HCT116 (cell line): ENCODE data around the gene ARL5A. TPM values are rescaled to one million over a fixed set of nuclear protein-coding genes. Genes with fewer than 3 reads are reported as not detected.

ENCODE experiments used
- ATAC-seq: fragments of 200-7000 bp; cut with Tn5 transposase; 2 replicates; pipeline ENCODE4 v1.9.1; 2020; ENCODE audit warnings: mild to moderate bottlenecking, moderate library complexity
- BruUV-seq: library from RNA; stranded (reverse); fragments of 400-500 nt; replicated peaks from 2 replicates; lab custom pipeline; 2021; lab: Mats Ljungman, UMichigan
- CTCF ChIA-PET: fragments of 300-600 bp; sonication (Branson Sonifier 250); formaldehyde crosslinking; loops from one replicate; lab custom pipeline; 2021; ENCODE audit warnings: antibody characterized with exemption; lab: Charles Lee
- POLR2A ChIA-PET: fragments of 300-600, 350-600 bp; sonication (Branson Sonifier 250); formaldehyde crosslinking; loops from one replicate; lab custom pipeline; 2021; ENCODE audit warnings: antibody characterized with exemption; lab: Charles Lee
- RAD21 ChIA-PET, 2 experiments: fragments of 300-600 bp; sonication (Branson Sonifier 250); formaldehyde crosslinking; loops; one replicate each; lab custom pipeline; 2023; ENCODE audit warnings: low total read pairs in 2 of 2; ENCODE audit not compliant: uncharacterized antibody in 2 of 2, unreplicated experiment in 2 of 2, low non-redundant PET in 1 of 2; lab: Charles Lee
- DNase-seq: peaks from one replicate; pipeline ENCODE4 v3.0.0-alpha.2; 2010; ENCODE audit warnings: low read depth, low spot score
- H2AFZ ChIP-seq: fragments of 200-600 bp; shearing (Covaris generic), sonication (generic); 2 replicates; pipeline ENCODE4 v1.6.1; 2017; ENCODE audit warnings: low read depth, mixed run types, mixed read lengths, antibody characterized with exemption, low read length; ENCODE audit not compliant: poor library complexity, severe bottlenecking
- H3K27ac ChIP-seq: 2 replicates; pipeline ENCODE4 v1.5.1; 2012; ENCODE audit warnings: low read depth, low read length
- H3K27me3 ChIP-seq: fragments of 200-600 bp; sonication (generic); 2 replicates; pipeline ENCODE4 v1.6.1; 2016; ENCODE audit warnings: mixed run types, low read length, mixed read lengths; ENCODE audit not compliant: insufficient read depth
- H3K36me3 ChIP-seq, 2 experiments: fragments of 200-500 bp in 1 of 2; fragments of 200-600 bp in 1 of 2; sonication (Bioruptor generic) in 1 of 2; sonication (generic) in 1 of 2; 2 replicates each; pipeline versions ENCODE4 v1.5.1 to v1.6.1; 2014 to 2016; ENCODE audit warnings: low read length in 2 of 2, inconsistent platforms in 1 of 2, mixed read lengths in 1 of 2, mixed run types in 1 of 2; ENCODE audit not compliant: insufficient read depth in 2 of 2, control insufficient read depth in 1 of 2
- H3K4me1 ChIP-seq, 2 experiments: fragments of 200-600 bp in 1 of 2; sonication (generic) in 1 of 2; 2 replicates each; pipeline versions ENCODE4 v1.5.1 to v1.6.1; 2012 to 2017; ENCODE audit warnings: low read length in 2 of 2, inconsistent platforms in 1 of 2, mild to moderate bottlenecking in 1 of 2, mixed read lengths in 1 of 2, mixed run types in 1 of 2, moderate library complexity in 1 of 2; ENCODE audit not compliant: insufficient read depth in 2 of 2, control insufficient read depth in 1 of 2
- H3K4me2 ChIP-seq: fragments of 200-600 bp; sonication (generic); 2 replicates; pipeline ENCODE4 v1.6.1; 2017; ENCODE audit warnings: mixed run types, low read length, mixed read lengths
- H3K4me3 ChIP-seq, 2 experiments: fragments of 200-600 bp in 1 of 2; sonication (generic) in 1 of 2; replicated peaks in 1 of 2; 2 replicates each; pipeline ENCODE4 v1.5.1; 2011 to 2016; ENCODE audit warnings: low read length in 2 of 2, control low read depth in 1 of 2, low read depth in 1 of 2, mild to moderate bottlenecking in 1 of 2, mixed read lengths in 1 of 2, mixed run types in 1 of 2
- H3K79me2 ChIP-seq: fragments of 200-600 bp; sonication (generic); 2 replicates; pipeline ENCODE4 v1.6.1; 2017; ENCODE audit warnings: mild to moderate bottlenecking, mixed run types, low read length, moderate library complexity, mixed read lengths; ENCODE audit not compliant: insufficient read depth
- H3K9ac ChIP-seq: fragments of 200-600 bp; sonication (generic); 2 replicates; pipeline ENCODE4 v1.6.1; 2016; ENCODE audit warnings: low read length, mixed read lengths
- H3K9me2 ChIP-seq: fragments of 200-600 bp; sonication (generic), shearing (Covaris generic); 2 replicates; pipeline ENCODE4 v1.6.1; 2017; ENCODE audit warnings: mixed run types, mild to moderate bottlenecking, moderate library complexity; ENCODE audit not compliant: insufficient read depth
- H3K9me3 ChIP-seq, 2 experiments: fragments of 200-500 bp in 1 of 2; fragments of 200-600 bp in 1 of 2; sonication (Bioruptor generic) in 1 of 2; sonication (generic) in 1 of 2; 2 replicates each; pipeline ENCODE4 v1.6.1; 2014 to 2017; ENCODE audit warnings: low read length in 2 of 2, mixed read lengths in 2 of 2, inconsistent platforms in 1 of 2, low read depth in 1 of 2, mild to moderate bottlenecking in 1 of 2, mixed run types in 1 of 2, moderate library complexity in 1 of 2; ENCODE audit not compliant: control insufficient read depth in 1 of 2, insufficient read depth in 1 of 2
- H4K20me1 ChIP-seq: fragments of 200-600 bp; sonication (generic), shearing (Covaris generic); 2 replicates; pipeline ENCODE4 v1.6.1; 2017; ENCODE audit warnings: mixed run types, mild to moderate bottlenecking, moderate library complexity; ENCODE audit not compliant: insufficient read depth
- CBX3 ChIP-seq: IDR thresholded peaks from 2 replicates; pipeline ENCODE4 v1.6.1; 2012; ENCODE audit warnings: low read depth
- EGR1 ChIP-seq: IDR thresholded peaks from 2 replicates; pipeline ENCODE4 v1.6.1; 2012; ENCODE audit warnings: low read depth
- EZH2 ChIP-seq: fragments of 200-600 bp; sonication (generic); IDR thresholded peaks from 2 replicates; pipeline ENCODE4 v1.6.1; 2017; ENCODE audit warnings: antibody characterized with exemption, mixed run types
- EZH2phosphoT487 ChIP-seq: fragments of 200-600 bp; IDR thresholded peaks from 2 replicates; pipeline ENCODE4 v1.6.1; 2018; ENCODE audit warnings: antibody characterized with exemption, borderline replicate concordance
- FOSL1 ChIP-seq: IDR thresholded peaks from 2 replicates; pipeline ENCODE4 v1.6.1; 2012; ENCODE audit warnings: low read depth
- SIN3A ChIP-seq: IDR thresholded peaks from 2 replicates; pipeline ENCODE4 v1.6.1; 2012; ENCODE audit warnings: low read depth
- SRF ChIP-seq: IDR thresholded peaks from 2 replicates; pipeline ENCODE4 v1.6.1; 2012; ENCODE audit warnings: low read depth
- ZFX ChIP-seq: fragments of 450-650 bp; IDR thresholded peaks from 2 replicates; pipeline ENCODE4 v1.6.1; 2017
- intact Hi-C: fragments of 100-400 bp; cut with micrococcal nuclease; formaldehyde crosslinking; loops from 2 replicates; pipeline ENCODE4 v1.10.0; 2022
- total RNA-seq: library from RNA; stranded (reverse); gene quantifications from one replicate; pipeline ENCODE4 v1.2.1, GENCODE V29; 2021; ENCODE audit not compliant: unreplicated experiment
- TF ChIP-seq, protein P1 (sequence below): IDR thresholded peaks from 2 replicates; pipeline ENCODE4 v1.6.1; 2011; ENCODE audit warnings: mild to moderate bottlenecking, low read length, moderate library complexity; ENCODE audit not compliant: insufficient replicate concordance; ENCODE audit errors: extremely low read depth
- TF ChIP-seq, protein P2 (sequence below): IDR thresholded peaks from 2 replicates; pipeline ENCODE4 v1.6.1; 2012; ENCODE audit warnings: low read depth

ARL5A gene
- total RNA-seq, 1 experiment from 2014 or later = 74.4 TPM

DNA sequence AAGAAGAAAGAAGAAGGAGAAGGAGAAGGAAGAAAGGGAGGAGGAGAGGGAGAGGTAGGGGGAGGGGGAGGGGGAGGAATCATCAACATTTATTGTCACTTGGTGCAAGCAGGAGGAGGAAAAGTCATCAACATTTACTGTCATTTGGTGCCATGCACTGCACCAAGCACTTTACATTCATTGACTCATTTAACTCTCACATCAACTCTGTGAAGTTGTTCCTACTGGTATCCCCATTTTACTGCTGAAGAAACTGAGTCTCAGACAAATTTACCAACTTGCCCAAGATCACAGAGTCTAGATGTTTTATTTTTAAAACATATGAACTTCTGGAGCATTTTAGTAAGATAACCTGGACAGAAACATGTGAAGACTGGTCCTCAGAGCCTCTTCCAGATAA, 47.3 kb downstream of the ARL5A start:
- Histone ChIP-seq H3K4me1 (no peaks in the 10 kb centered on the region), H3K9me3 (no peaks in the 10 kb centered on the region), H3K9me2 (no peaks in the 10 kb centered on the region), H3K4me3 (no peak overlapping the region), H3K4me2 (no peak overlapping the region), H3K36me3 (no peaks in the 10 kb centered on the region), H3K27ac (no peak overlapping the region), H2AFZ (no peak overlapping the region), H3K27me3 (no peaks in the 10 kb centered on the region), H4K20me1 (no peaks in the 10 kb centered on the region), H3K9ac (no peak overlapping the region), H3K79me2 (no peaks in the 10 kb centered on the region)
- TF ChIP-seq, protein P1, sequence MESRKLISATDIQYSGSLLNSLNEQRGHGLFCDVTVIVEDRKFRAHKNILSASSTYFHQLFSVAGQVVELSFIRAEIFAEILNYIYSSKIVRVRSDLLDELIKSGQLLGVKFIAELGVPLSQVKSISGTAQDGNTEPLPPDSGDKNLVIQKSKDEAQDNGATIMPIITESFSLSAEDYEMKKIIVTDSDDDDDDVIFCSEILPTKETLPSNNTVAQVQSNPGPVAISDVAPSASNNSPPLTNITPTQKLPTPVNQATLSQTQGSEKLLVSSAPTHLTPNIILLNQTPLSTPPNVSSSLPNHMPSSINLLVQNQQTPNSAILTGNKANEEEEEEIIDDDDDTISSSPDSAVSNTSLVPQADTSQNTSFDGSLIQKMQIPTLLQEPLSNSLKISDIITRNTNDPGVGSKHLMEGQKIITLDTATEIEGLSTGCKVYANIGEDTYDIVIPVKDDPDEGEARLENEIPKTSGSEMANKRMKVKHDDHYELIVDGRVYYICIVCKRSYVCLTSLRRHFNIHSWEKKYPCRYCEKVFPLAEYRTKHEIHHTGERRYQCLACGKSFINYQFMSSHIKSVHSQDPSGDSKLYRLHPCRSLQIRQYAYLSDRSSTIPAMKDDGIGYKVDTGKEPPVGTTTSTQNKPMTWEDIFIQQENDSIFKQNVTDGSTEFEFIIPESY = no peak
- TF ChIP-seq CBX3 (no peak), SRF (no peak), EGR1 (no peak)
- ChIA-PET CTCF (no interaction called here), POLR2A (no interaction called here), RAD21 (no interaction called here)
- ATAC-seq (no peak), DNase-seq (no peak)
- BruUV-seq = no TSS peak
- intact Hi-C loops = no loop called here

DNA sequence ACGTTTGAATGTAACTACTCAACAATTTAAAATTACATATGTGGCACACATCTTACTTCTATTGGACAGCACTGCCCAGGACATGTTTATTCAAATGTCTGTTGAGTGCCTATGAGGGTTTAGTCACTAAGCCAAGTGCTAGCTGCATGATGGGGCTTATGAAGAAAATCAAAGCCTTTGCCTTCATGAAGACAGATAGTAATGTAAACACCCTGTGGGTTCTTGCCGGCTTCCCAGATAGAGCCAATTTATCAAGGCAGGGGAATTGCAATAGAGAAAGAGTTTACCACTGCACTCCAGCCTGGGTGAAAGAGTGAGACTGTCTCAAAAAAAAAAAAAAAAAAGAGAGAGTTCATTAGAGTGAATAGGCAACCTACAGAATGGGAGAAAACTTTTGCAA, 50.3 kb downstream of the ARL5A start:
- ATAC-seq = no peak
- intact Hi-C loops = loop anchor here (10.0 kb wide), 1 partner anchor 247 kb away; no protein-coding TSS in a partner anchor
- no peaks in the 10 kb centered on the region for H3K36me3 ChIP-seq
- ChIA-PET CTCF (interaction anchor here (1.0 to 1.1 kb wide), 2 partner anchors 8 to 15 kb away, joined by 3 to 9 read pairs; no protein-coding TSS in a partner anchor), RAD21 (no interaction called here)
- no TSS peak for BruUV-seq
- H3K9me3 ChIP-seq = no peaks in the 10 kb centered on the region
- no peak overlapping the region for H2AFZ ChIP-seq
- no peaks in the 10 kb centered on the region for H4K20me1 ChIP-seq
- no peaks in the 10 kb centered on the region for H3K27me3 ChIP-seq
- no peaks in the 10 kb centered on the region for H3K9me2 ChIP-seq
- H3K9ac ChIP-seq = no peak overlapping the region
- H3K27ac ChIP-seq = no peak overlapping the region
- H3K79me2 ChIP-seq = no peaks in the 10 kb centered on the region
- no peak for TF ChIP-seq FOSL1
- TF ChIP-seq EZH2phosphoT487 = no peak
- TF ChIP-seq EZH2 = no peak
- no peak for TF ChIP-seq SIN3A
- TF ChIP-seq, protein P2, sequence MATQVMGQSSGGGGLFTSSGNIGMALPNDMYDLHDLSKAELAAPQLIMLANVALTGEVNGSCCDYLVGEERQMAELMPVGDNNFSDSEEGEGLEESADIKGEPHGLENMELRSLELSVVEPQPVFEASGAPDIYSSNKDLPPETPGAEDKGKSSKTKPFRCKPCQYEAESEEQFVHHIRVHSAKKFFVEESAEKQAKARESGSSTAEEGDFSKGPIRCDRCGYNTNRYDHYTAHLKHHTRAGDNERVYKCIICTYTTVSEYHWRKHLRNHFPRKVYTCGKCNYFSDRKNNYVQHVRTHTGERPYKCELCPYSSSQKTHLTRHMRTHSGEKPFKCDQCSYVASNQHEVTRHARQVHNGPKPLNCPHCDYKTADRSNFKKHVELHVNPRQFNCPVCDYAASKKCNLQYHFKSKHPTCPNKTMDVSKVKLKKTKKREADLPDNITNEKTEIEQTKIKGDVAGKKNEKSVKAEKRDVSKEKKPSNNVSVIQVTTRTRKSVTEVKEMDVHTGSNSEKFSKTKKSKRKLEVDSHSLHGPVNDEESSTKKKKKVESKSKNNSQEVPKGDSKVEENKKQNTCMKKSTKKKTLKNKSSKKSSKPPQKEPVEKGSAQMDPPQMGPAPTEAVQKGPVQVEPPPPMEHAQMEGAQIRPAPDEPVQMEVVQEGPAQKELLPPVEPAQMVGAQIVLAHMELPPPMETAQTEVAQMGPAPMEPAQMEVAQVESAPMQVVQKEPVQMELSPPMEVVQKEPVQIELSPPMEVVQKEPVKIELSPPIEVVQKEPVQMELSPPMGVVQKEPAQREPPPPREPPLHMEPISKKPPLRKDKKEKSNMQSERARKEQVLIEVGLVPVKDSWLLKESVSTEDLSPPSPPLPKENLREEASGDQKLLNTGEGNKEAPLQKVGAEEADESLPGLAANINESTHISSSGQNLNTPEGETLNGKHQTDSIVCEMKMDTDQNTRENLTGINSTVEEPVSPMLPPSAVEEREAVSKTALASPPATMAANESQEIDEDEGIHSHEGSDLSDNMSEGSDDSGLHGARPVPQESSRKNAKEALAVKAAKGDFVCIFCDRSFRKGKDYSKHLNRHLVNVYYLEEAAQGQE = no peak
- no peak for TF ChIP-seq ZFX
- no peak for TF ChIP-seq SRF
- TF ChIP-seq, all 23 proteins: peak for 0
- peaks cover 13 to 15% of the 10 kb centered on the region in 2 experiments for H3K4me1 ChIP-seq
- no peak overlapping the region for H3K4me3 ChIP-seq
- DNase-seq = no peak
- H3K4me2 ChIP-seq = no peak overlapping the region
- POLR2A ChIA-PET = no interaction called here
